ENCODE data around the gene MRNIP.

MRNIP gene

DNA sequence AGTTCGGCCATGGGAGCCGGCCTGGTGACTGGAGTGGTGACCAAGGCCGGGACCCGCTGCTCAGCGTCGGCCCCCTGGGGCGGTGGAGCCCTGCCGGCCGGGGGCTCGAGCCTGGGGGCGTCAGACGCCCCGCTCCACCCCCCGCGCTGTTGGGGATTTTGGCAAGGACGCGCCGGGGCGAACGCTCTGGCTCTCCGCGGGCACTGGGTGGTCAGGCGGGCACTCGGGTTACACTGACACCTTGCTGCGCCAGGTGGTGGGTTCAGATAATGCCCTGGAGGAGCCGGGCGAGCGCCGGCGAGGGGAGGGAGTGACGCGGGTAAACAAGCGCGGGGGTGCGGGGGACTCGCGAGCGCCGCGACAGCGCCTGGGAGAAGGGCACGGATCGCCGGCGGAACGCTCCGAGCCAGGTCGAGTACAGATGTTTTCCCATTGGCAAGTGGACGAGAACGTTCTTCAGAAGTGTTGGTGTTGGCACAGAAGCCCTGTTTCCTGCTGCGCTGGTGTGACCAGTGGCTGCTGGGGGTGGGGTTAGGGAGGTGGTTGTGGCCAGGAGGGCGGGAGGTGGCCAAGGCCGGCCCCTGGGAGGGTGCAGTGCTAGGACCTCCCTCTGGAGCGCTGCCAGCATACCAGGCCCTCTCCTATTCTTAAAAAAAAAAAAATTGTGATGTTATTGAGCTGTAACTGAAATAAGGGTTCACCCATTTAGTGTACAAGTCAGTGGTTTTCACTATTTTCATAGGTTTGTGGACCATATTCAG, 37.1 kb downstream of the MRNIP start:
- peak; percentile 95 for DNase-seq (ENCODE audit: low spot score)

DNA sequence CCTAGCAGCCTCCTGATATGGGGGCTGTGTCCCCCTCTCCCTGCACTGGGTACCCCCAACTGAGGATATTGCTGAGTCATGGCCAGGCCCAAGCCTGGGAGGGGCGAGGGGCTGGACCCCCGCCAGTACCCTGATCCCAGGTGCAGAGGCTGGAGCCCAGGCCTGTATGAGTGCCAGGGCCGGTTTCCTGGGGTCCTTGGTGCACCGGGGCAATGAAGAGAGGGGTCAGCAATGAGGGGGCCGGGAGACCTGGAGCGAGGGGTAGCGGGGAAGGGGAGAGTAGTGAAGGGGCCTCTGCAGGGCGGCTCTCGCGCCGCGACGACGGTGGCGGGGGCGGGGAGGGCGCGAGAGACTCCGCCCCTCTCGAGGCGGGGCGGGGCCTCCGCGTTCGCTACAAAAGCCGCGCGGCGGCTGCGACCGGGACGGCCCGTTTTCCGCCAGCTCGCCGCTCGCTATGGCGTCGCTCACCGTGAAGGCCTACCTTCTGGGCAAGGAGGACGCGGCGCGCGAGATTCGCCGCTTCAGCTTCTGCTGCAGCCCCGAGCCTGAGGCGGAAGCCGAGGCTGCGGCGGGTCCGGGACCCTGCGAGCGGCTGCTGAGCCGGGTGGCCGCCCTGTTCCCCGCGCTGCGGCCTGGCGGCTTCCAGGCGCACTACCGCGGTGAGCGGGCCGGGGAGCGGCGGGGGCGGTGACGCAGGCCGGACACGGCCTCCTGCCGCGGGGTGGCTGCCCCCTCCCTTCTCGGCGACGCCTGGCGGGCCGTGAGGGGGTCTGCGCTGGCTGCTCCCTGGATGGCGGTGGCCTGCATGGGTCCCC, 37.9 kb downstream of the MRNIP start, which contains the start of gene SQSTM1:
SQSTM1 (plus strand) TSS at position 423 of the 815 bp plus-strand sequence; CDS start at position 455, 32 bp downstream.
- peak; percentile 90 for DNase-seq (ENCODE audit: low spot score)

DNA sequence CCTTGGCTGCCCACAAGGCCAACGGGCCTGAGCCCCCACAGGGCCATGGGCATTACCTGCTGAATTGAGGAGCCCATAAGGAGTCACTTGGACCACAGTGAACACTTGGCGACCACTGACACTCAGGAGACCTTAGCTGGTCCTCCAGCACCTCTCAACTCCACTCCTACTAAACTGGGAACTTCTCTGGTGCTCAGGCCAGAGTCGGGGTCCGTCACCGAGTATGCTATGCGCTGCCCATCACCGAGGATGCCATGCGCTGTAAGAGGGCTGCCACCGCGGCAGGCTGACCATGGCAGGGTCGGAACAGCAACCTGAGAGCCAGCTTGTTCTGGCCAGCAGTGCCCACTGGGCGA, 38.5 kb downstream of the MRNIP start:
- no peak for DNase-seq (ENCODE audit: low spot score)

DNA sequence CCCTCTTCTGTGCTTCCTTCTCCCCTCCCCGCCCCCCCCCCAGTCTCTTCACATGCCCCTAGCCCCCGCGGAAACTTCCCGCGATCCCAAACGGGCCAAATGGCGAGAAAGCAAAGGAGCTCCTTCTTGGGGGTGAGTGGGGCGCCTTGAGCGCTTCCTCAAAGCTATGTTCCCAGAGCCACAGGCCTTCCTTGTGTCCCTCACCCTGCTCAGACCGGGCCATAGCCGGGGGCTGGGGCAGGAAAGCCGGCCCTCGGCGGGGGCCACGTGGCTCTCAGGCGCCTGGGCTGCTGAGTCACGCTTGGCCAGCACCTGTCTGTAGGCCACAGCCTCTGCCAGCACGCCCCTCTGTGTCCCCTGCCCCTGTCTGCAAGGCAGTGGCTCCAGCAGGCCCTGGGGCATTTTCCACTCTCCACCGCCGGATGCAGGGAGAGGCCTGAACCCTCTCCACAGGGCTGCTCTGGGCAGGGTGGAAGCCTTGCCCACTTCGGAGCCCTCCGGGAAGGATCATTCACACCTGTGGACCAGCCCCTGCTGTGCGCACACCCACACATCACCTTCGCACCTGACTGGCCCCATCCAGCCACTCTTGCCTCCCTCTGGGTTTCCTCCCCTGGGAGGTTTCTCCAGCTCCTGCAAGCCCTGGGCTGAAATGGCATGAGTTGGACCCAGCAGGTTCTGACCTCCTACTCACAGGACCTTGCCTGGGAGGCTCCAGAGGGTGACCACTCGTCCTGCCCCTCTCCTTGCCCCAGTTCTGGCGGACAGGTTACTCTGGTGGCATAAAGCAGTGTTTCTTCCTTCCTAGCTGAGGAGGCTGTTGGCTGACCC, 39.1 kb downstream of the MRNIP start:
- DNase-seq (ENCODE audit: low spot score), result no peak

DNA sequence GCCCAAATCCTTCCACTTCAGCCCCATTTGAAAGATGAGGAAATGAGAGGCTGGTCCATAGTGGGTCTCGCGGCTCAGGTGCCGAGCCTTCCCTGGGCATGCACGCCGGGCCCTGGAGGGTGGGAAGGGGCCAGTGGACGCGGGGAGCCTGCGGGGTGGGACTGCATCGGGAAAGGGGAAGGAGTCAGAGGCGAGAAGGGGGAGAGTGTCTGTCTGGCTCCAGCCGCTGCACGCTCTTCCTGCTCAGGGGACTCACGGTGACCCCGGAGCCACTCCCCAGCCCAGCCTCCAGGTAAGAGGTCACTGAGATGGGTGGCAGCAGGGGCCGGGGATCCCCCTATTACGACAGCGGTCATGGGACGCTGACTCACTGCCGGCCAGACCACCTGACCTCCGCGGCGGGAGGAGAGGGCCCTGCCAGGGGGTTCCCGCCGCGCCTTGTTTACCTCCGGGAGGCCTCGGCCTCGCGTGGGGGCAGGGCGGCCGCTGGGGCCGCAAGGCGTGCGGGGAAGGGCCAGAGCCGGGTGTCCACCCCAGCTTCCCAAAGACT, 39.8 kb downstream of the MRNIP start:
- DNase-seq (ENCODE audit: low spot score), result peak; percentile 84

DNA sequence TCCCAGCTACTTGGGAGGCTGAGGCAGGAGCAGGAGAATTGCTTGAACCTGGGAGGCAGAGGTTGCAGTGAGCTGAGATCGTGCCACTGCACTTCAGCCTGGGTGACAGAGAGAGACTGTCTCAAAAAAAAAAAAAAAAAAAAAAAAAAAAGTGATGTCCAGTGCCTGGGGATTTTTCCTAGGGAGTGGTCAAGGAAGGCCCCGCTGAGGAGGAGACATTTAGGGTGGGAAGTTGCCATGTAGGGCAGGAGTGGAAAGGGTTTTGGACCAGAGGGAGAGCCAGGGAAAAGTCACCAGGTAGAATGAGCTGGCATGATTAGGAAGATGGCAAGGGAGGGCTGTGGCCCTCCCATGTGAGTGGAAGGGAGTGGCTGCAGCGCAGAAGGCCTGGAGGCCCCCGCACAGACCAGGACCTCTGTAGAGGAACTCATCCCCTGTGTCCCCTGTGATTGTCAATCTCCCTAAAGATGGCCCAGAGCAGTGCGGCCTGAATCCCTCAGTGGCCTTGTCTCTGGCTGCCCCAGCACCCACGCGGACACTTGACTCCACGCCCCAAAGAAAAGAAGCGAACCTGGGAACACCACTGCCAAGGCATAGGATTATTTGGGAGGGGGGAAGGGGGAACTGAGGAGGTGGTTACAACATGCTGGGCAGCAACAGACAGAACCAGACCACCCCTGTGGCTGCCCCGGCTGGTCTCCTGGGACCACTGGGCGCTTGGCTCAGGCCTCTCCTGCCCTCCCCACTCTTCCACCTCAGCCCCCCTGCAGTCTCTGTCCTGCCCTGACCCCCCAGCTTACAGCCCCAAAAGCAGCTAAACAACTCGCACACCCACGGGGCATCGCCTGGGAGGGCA, 40.5 kb downstream of the MRNIP start:
- no peak for DNase-seq (ENCODE audit: low spot score)

DNA sequence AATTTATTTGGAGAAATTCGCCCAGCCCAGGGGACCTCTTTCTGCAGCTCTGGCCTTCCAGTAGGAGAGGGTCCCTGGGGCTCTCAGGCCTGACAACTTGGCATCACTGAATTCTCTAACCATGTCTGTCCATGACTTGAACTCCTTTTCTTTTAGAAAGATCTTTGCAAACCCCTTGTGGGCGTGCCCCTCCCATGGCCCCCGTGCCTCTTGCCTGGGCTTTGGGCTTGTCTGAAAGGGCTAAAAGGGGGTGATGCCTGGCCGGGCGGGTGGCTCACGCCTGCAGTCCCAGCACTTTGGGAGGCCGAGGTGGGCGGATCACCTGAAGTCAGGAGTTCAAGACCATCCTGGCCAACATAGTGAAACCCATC, 41.2 kb downstream of the MRNIP start:
- no peak for DNase-seq (ENCODE audit: low spot score)

DNA sequence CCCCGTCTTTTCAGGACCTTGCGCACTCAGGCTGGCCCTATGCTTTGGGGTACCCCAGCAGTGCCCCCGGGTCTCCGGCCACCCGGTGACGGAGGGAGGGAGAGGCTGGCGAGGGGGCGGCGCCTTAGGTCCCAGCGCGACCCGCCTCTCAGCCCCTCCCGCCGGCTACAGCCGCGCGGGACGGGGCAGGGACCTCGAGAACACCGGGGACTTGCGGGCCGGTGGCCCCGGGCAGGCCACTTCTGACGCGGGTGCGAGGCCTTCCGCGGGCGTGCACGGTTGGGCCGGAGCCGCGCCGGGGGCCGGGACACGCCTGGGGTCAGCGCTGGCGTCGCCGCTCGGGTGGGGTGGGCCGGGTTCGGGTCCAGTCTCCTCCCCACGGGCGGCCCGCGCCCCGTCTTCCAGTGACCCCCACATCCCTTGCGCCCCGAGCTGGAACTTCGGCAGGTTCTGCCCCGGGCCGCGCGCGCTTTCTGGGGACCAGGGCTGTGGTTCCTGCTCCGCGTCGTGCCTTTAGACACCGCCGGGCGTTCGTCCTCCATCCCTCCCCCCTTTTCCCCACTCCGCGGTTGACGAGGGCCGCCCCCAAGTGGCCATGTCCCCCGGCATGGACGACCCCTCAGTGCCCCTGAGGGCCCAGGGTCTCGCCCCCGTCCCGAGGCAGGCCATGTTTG, 41.7 kb downstream of the MRNIP start:
- no peak for DNase-seq (ENCODE audit: low spot score)

DNA sequence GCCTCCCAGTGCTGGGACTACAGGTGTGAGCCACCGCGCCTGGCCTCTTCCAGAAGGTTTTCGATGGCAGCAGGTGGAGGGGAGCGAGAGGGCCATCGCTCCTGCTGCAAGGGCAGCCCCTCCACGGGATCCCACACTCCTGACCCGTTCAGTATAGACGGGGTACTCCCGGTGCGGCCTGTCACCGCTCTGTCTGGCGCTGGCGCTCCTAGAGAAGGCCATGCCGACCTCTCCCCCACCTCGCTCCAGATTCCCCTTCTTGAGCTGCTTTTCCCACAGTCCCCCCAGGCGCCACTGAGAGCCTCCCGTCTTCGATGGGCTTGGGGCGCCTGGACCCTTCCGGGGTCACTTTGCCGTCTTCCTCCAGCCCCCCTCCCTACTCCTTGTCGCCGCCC, 42.2 kb downstream of the MRNIP start:
- DNase-seq (ENCODE audit: low spot score), result no peak

DNA sequence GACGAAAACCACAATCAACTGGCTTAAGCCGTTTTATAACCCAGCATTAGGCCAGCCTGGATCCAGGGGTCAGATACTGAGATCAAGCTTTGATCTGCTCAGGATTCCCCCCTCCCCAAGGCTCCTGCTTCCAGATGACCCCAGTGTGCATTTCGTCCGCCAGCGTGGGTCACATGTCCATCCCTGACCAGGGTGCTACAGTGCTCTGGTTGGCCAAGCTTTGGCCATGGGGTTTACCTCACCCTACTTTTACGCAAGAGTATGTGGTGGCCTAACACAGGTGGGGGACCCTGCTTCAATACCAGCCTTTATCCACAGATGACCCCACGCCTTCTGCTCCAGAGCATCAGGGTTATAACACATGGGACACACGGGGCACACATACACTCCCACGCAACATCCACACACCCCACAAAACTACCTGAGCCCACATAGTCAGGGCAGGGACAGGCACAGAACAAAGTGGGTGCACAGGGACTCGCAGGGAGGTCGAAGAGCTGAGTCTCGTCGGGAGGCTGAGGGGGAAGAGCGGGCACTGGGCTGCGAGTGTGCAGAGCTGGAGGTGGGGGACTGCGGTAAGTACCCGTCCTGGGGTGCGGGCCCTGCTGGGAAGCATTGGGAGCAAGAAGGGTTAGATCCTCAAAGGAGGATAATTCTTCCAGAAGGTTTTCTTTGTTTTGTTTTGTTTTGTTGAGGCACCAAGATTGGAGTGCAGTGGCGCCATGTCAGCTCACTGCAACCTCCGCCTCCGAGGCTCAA, 42.9 kb downstream of the MRNIP start:
- no peak for DNase-seq (ENCODE audit: low spot score)

DNA sequence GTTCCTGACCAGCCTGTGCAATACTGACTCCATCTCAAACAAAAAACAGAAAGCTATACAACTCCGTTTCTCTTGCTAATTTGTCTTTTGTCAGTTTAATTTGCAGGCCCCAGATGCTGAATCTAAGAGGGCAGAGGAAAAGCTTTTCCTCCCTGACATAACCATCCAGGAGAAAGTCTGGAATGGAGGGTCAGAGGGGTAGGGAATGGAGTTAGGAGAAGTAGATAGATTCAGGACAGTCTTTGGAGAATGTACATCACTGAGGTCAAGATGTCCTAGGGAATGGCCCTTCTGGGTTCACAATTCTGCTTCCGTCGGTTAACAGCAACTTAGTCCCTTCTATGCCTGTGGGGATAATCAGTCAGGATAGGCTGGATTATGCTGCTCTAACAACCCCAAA, 44.5 kb downstream of the MRNIP start:
- no peak for DNase-seq (ENCODE audit: low spot score)

DNA sequence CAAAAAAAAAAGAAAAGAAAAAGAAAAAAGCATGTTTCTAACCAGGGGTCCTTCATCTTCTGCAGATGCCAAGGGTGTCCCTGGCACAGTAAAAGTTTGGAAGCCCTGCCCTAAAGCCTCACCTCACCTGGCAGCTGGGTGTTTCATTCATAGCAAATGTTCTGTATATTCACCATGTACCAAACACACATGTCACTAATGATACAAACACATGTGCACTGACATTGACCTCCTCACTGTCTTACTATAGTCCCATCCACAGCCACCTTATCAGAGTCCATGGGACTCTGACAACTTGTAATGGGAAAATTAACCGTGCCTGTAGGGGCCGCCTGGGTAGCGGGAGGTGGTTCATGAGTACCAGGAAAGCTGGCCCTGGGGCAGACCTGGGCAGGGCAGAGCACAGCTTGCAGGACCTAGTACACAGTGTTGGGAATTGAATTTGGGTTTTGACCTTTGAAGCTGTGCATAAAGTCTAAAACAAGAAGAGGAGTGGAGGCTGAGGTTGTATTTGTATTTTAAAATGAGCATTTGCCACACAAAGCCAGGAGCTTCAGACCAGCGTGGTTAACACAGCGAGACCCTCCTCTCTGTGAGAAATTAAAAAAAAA, 45.5 kb downstream of the MRNIP start:
- DNase-seq (ENCODE audit: low spot score), result no peak

DNA sequence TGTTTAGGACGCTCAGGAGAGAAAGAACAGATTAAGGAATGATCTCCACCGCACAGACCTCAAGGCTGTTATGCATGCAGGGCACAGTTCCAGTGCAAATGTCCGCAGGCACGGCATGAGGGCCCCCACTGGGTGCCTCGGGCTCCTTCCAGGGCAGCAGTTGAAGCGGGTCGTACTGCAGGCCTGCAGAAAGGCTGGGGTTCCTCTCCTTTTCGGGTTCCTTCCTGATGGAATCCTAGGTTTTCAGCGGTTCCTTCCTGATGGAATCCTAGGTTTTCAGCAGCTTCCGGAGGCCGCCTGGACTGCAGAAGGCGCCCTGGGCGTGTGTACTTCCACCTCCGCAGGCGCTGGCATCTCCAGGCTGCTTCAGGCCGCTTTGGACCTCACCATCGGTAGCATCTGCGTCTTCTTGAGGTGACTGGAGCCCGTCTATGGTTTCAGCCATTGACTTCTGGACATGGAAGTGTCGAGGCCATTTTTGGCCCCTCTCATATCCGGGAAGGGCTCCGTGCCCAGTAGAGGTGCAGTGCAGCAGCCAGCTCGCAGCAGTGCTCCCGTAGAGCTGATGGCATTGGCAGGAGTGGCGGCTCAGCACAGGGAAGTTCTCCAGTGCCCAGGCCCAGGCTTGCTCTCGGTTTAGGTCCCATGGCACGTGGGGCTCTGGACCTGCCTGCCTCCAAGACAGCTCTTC, 46.3 kb downstream of the MRNIP start:
- DNase-seq (ENCODE audit: low spot score), result no peak

DNA sequence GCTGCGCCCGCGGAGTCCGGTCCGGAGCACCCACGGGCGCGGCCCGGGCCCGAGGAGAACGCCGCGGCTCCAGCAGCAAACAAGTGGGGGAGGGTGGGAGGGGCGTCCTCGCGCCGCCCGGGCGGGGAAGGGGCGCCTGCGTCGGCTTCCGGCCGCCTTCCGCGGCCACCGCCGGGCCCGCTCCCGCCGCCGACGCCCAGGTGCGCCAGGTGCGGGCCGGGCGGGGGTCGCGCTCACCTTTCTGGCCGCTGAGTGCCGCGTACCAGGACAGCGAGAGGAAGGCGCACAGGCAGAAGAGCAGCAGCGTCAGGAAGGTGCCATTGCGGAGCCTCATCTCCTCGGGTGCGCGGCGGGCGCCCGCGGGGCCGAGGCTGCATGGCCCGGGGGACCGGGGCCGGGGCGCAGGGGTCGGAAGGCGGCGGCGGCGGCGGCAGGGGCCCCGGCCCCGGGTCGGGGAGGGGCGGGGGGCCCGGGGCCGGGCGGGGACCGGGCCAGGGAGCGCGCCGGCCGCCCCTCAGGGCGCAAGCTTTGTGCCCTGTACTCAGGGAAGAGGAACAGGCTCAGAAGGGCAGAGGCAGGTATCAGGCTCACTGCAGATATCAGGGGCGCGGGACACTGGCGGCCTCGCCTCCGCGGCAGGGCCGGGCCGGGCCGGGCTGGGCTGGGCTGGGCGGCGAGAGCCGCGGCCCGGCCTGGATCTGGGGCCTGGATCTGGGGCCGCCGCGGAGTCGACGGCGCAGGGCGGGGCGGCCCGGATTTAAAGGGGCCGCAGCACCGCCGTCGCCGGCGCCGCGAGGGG, 52.2 kb downstream of the MRNIP start, which contains the start of gene MGAT4B:
MGAT4B (minus strand) TSS at position 617 of the 799 bp plus-strand sequence; CDS start at position 334, 283 bp downstream.
- peak; percentile 88 for DNase-seq (ENCODE audit: low spot score)

DNA sequence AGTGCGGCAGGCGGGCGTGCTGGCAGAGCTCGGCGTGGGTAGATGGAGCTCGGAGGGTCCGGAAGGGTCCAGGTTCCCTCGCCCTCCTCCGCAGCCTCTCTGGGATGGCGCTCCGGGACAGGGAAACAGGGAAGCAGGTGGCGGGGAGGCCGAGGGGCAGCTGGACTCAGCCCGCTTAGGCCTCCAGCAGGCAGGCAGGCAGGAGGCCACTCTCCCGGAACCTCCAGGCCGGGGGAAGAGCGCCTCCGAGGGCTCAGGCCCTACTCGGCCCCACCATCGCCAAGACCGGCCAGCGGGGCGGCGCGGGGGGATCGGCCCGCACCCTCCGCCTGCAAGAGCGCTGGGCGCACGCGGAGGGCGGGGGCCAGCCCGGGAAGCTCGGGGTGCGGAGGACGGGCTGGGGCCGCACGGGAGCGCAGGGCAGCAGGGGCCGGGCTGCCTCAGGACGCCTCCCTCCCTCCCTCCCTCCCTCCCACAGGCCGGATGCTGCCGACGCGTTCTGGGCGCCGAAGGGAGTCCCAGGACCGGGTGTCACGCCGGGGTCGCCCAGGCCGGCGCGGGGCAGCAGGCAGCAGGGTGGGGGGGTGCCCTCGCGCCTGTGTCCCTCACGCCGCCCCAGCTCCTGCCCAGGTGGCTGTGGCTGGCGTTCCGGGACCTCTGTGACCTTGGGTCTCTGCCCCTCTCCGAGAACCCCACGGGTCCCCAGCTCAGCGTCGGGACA, 52.9 kb downstream of the MRNIP start:
- no peak for DNase-seq (ENCODE audit: low spot score)

DNA sequence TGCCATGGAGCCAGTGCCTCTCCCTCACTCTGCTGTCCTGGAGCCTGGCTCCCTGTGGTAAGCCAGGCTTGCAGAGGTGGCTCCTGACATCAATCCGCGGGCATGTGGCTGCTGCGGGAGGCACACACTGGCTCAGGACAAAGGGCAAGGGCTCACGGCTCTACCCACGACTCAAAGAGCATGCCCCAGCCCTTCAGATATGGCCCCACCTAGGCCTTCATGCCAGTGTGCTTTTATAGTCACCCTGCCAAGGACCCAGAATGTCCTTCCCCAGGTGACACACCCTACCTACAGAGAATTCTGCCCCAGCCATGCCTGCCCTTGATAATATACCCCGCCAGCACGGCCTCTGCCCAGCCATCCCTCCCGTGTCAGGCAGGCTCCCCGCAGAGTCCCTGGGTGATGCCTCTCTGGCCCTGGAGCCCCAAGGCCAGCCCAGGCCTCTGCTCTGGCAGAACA, 53.5 kb downstream of the MRNIP start:
- DNase-seq (ENCODE audit: low spot score), result no peak

DNA sequence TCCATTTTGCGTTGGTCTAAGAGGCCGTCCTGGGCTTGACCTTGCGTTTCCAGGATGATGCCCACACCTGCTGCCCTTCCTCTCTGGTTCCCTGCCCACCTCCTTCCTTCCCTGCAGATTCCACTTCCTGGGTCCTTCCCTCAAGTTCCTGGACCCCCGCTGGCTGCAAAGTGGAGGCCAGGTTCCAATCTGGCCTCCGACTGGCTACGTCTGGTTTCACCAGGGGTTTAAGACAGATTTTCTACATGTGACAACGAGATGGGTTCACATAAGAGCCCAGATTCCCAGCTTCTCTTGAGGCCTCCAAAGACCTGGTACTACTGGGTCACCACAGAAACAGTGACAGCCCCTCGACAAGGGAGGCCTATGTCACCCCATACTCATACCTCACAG, 54.1 kb downstream of the MRNIP start:
- DNase-seq (ENCODE audit: low spot score), result no peak

Measured in left forelimb (tissue), 1 donor.